HG03575 (cell line): Measurements from ENCODE around the gene MEGF8.

Experiments
- ATAC-seq: cut with Tn5 transposase; IDR thresholded peaks from one replicate; pipeline ENCODE4 v1.9.1; 2021; ENCODE audit not compliant: unreplicated experiment, insufficient number of reproducible peaks, low FRiP score; ENCODE audit errors: extremely low read depth

MEGF8 gene

GRCh38 chr19:42295831-42296525 lies 29.5 kb upstream of the MEGF8 start:
- no peak for ATAC-seq

- ATAC-seq = no peak
These were observed 28.4 kb upstream of the MEGF8 start for GRCh38 chr19:42297039-42297438.

GRCh38 chr19:42301646-42302203 lies 23.7 kb upstream of the MEGF8 start, which contains the start of gene PRR19:
Gene PRR19, plus strand, starts transcription at chr19:42302132. Its CDS starts 7,453 bp downstream, at chr19:42309585.
- no peak for ATAC-seq

GRCh38 chr19:42303101-42303464 lies 22.4 kb upstream of the MEGF8 start:
- ATAC-seq = no peak

GRCh38 chr19:42303876-42304275 lies 21.6 kb upstream of the MEGF8 start:
- ATAC-seq = no peak

GRCh38 chr19:42306646-42307045 lies 18.8 kb upstream of the MEGF8 start:
- ATAC-seq = no peak

GRCh38 chr19:42309686-42310085 lies 15.7 kb upstream of the MEGF8 start:
- ATAC-seq = no peak

- ATAC-seq = no peak
These were observed 13.8 kb upstream of the MEGF8 start for GRCh38 chr19:42311657-42312056.

- ATAC-seq = no peak
These were observed 13.1 kb upstream of the MEGF8 start for GRCh38 chr19:42312370-42312769.

GRCh38 chr19:42313096-42313839 lies 12.2 kb upstream of the MEGF8 start, which contains the start of gene TMEM145:
Gene TMEM145, plus strand, starts transcription at chr19:42313309. Its CDS starts 68 bp downstream, at chr19:42313377.
- ATAC-seq = no peak

GRCh38 chr19:42313840-42314755 lies 11.3 kb upstream of the MEGF8 start:
- ATAC-seq = no peak

- ATAC-seq = no peak
These were observed 10.4 kb upstream of the MEGF8 start for GRCh38 chr19:42315024-42315423.

- no peak for ATAC-seq
These were observed 8.9 kb upstream of the MEGF8 start for GRCh38 chr19:42316223-42317211.

- no peak for ATAC-seq
These were observed 7.9 kb upstream of the MEGF8 start for GRCh38 chr19:42317535-42317934.

- no peak for ATAC-seq
These were observed 3.1 kb upstream of the MEGF8 start for GRCh38 chr19:42322305-42322704.

- no peak for ATAC-seq
These were observed 2.0 kb upstream of the MEGF8 start for GRCh38 chr19:42323473-42323851.

- ATAC-seq = no peak
These were observed 1.4 kb upstream of the MEGF8 start for GRCh38 chr19:42323852-42324654.
